CD4-positive, alpha-beta memory T cell (primary cell): ENCODE results near the gene SYT7. TPM values are rescaled to one million over a fixed set of nuclear protein-coding genes. Genes with fewer than 3 reads are reported as not detected.
A peak's percentile ranks its signal among the peaks of the same experiment; 100 is the strongest.
"Not testable (repeated sequence)": the region's sequence is repeated elsewhere in the genome, so short reads cannot be mapped to it uniquely, and the experiment has no call there.

ENCODE experiments used
- CTCF ChIA-PET: fragments of 350-600 bp; sonication (Branson Sonifier 250); formaldehyde crosslinking; loops from one replicate; lab custom pipeline; 2021; ENCODE audit warnings: inconsistent platforms; ENCODE audit not compliant: partially characterized antibody; lab: Charles Lee
- POLR2A ChIA-PET: fragments of 350-600 bp; sonication (Branson Sonifier 250); formaldehyde crosslinking; loops from one replicate; lab custom pipeline; 2021; ENCODE audit not compliant: partially characterized antibody; lab: Charles Lee
- DNase-seq, 5 donors: peaks; one replicate each; pipeline versions ENCODE4 v3.0.0 to v3.0.0-alpha.2; 2020 to 2022; ENCODE audit warnings: mixed read lengths in 1 of 5
- H3K27ac ChIP-seq: one replicate; pipeline ENCODE4 v1.7.0; 2013; ENCODE audit warnings: low read depth, low read length
- H3K27me3 ChIP-seq: 2 replicates; pipeline ENCODE4 v1.7.0; 2013; ENCODE audit warnings: mild to moderate bottlenecking, low read length, moderate library complexity; ENCODE audit not compliant: insufficient read depth
- H3K36me3 ChIP-seq: 2 replicates; pipeline ENCODE4 v1.7.0; 2013; ENCODE audit warnings: mild to moderate bottlenecking, low read length, moderate library complexity; ENCODE audit not compliant: insufficient read depth
- H3K4me1 ChIP-seq: 2 replicates; pipeline ENCODE4 v1.7.0; 2013; ENCODE audit warnings: mild to moderate bottlenecking, low read length, moderate library complexity; ENCODE audit not compliant: insufficient read depth
- H3K4me3 ChIP-seq, 2 donors: one replicate each; pipeline ENCODE4 v1.7.0; 2013; ENCODE audit warnings: low read length in 2 of 2, mild to moderate bottlenecking in 1 of 2
- H3K9me3 ChIP-seq, 2 donors: one replicate each; pipeline ENCODE4 v1.7.0; 2013; ENCODE audit warnings: low read length in 2 of 2, control low read depth in 1 of 2; ENCODE audit not compliant: control insufficient read depth in 1 of 2
- H3K27ac Mint-ChIP-seq, 7 donors: one replicate each; pipeline ENCODE4 v1.8.0; 2020 to 2021; ENCODE audit warnings: mixed read lengths in 7 of 7, mild to moderate bottlenecking in 6 of 7, inconsistent platforms in 3 of 7, moderate library complexity in 3 of 7
- H3K27me3 Mint-ChIP-seq, 2 donors: one replicate each; pipeline ENCODE4 v1.8.0; 2020 to 2021; ENCODE audit warnings: mixed read lengths in 2 of 2
- H3K36me3 Mint-ChIP-seq, 2 donors: one replicate each; pipeline ENCODE4 v1.8.0; 2020 to 2021; ENCODE audit warnings: mixed read lengths in 2 of 2, inconsistent platforms in 1 of 2, mild to moderate bottlenecking in 1 of 2
- H3K4me1 Mint-ChIP-seq, 4 donors: one replicate each; pipeline ENCODE4 v1.8.0; 2020 to 2021; ENCODE audit warnings: mixed read lengths in 4 of 4, mild to moderate bottlenecking in 1 of 4
- H3K4me3 Mint-ChIP-seq, 8 donors: one replicate each; pipeline ENCODE4 v1.8.0; 2020 to 2021; ENCODE audit warnings: mixed read lengths in 8 of 8, mild to moderate bottlenecking in 7 of 8, moderate library complexity in 6 of 8, inconsistent platforms in 3 of 8
- H3K9me3 Mint-ChIP-seq, 8 donors: one replicate each; pipeline ENCODE4 v1.8.0; 2020 to 2021; ENCODE audit warnings: mixed read lengths in 8 of 8, mild to moderate bottlenecking in 5 of 8, inconsistent platforms in 3 of 8, moderate library complexity in 1 of 8
- intact Hi-C: fragments of 100-400 bp; cut with micrococcal nuclease; formaldehyde crosslinking; loops from one replicate; pipeline ENCODE4 v1.15.1; 2023
- polyA plus RNA-seq, 2 donors: library from polyadenylated mRNA; unstranded; fragments of 300-500 nt; fragmentation: Illumina TruSeq; gene quantifications; one replicate each; pipeline ENCODE4 v1.2.3, GENCODE V29; 2021
- total RNA-seq, 2 experiments: library from RNA; stranded (reverse); gene quantifications; one replicate each; pipeline ENCODE4 v1.2.3, GENCODE V29; 2021

The SYT7 gene
- total and polyA plus RNA-seq, 4 experiments from 2014 or later = not detected

- H3K27me3 ChIP-seq, H3K9me3 ChIP-seq, POLR2A ChIA-PET, H3K27ac Mint-ChIP-seq, CTCF ChIA-PET, H3K36me3 ChIP-seq, H3K4me3 Mint-ChIP-seq, H3K4me1 ChIP-seq, DNase-seq, H3K4me1 Mint-ChIP-seq, H3K9me3 Mint-ChIP-seq, H3K4me3 ChIP-seq, intact Hi-C loops, H3K36me3 Mint-ChIP-seq, H3K27ac ChIP-seq: not testable (repeated sequence)
- H3K27me3 Mint-ChIP-seq = peaks cover 13% of the 10 kb centered on the region in 2 donors
Measured at GRCh38 chr11:61614782-61615181, 33.9 kb upstream of the SYT7 start.

- H3K4me1 Mint-ChIP-seq = peaks cover 0 to 1% (median 0%) of the 10 kb centered on the region in 4 donors
- no peak for DNase-seq
- CTCF ChIA-PET = interaction anchor here (1.1 kb wide), 1 partner anchor 97 kb away, joined by 4 read pairs; no protein-coding TSS in a partner anchor
- H3K4me3 Mint-ChIP-seq = no peak overlapping the region
- H3K4me3 ChIP-seq = no peak overlapping the region
- intact Hi-C loops = no loop called here
- no peaks in the 10 kb centered on the region for H3K36me3 ChIP-seq
- H3K4me1 ChIP-seq = no peaks in the 10 kb centered on the region
- H3K27me3 ChIP-seq = no peaks in the 10 kb centered on the region
- peaks cover 17% of the 10 kb centered on the region in 2 donors for H3K27me3 Mint-ChIP-seq
- POLR2A ChIA-PET = no interaction called here
- no peak overlapping the region for H3K27ac ChIP-seq
- H3K9me3 Mint-ChIP-seq = no peaks in the 10 kb centered on the region
- no peaks in the 10 kb centered on the region for H3K9me3 ChIP-seq
- no peak overlapping the region for H3K27ac Mint-ChIP-seq
- H3K36me3 Mint-ChIP-seq = no peaks in the 10 kb centered on the region
Measured at GRCh38 chr11:61613870-61614269, 33.0 kb upstream of the SYT7 start.

DNA sequence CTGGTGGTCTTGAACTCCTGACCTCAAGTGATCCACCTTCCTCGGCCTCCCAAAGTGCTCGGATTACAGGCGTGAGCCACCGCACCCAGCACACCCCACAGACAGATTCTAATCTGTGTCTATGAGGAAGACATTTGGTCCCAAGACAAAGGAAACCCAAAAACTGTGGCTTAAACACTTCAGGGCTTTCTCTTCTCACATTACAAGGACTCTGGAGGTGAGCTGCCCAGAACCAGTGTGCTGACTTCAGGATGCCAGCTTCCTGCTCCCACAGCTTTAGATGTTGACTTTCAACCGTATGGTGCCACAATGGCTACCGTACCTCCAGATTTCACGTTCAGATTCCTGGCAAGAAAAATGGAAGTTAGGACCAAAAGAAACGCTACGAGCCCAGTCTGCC, 32.2 kb upstream of the SYT7 start:
- no peaks in the 10 kb centered on the region for H3K9me3 ChIP-seq
- peak overlapping the region in 1 of 7 donors; percentile 37 for H3K27ac Mint-ChIP-seq
- H3K27me3 ChIP-seq = no peaks in the 10 kb centered on the region
- peaks cover 13 to 15% of the 10 kb centered on the region in 2 donors for H3K27me3 Mint-ChIP-seq
- peaks cover 0 to 1% (median 0%) of the 10 kb centered on the region in 4 donors for H3K4me1 Mint-ChIP-seq
- H3K9me3 Mint-ChIP-seq = no peaks in the 10 kb centered on the region
- no peaks in the 10 kb centered on the region for H3K36me3 ChIP-seq
- ChIA-PET POLR2A (no interaction called here), CTCF (interaction anchor here (1.1 kb wide), 1 partner anchor 96 kb away, joined by 4 read pairs; no protein-coding TSS in a partner anchor)
- no peaks in the 10 kb centered on the region for H3K36me3 Mint-ChIP-seq
- no peak overlapping the region for H3K4me3 ChIP-seq
- no peak overlapping the region for H3K27ac ChIP-seq
- intact Hi-C loops = no loop called here
- no peak for DNase-seq
- H3K4me1 ChIP-seq = no peaks in the 10 kb centered on the region
- no peak overlapping the region for H3K4me3 Mint-ChIP-seq

- Histone ChIP-seq H3K4me1 (no peaks in the 10 kb centered on the region), H3K9me3 (no peaks in the 10 kb centered on the region), H3K27me3 (no peaks in the 10 kb centered on the region), H3K4me3 (no peak overlapping the region), H3K27ac (no peak overlapping the region), H3K36me3 (no peaks in the 10 kb centered on the region)
- Mint-ChIP-seq H3K9me3 (no peaks in the 10 kb centered on the region), H3K27me3 (peaks cover 16 to 21% of the 10 kb centered on the region in 2 donors), H3K4me3 (no peak overlapping the region), H3K4me1 (peaks cover 0 to 1% (median 0%) of the 10 kb centered on the region in 4 donors), H3K36me3 (no peaks in the 10 kb centered on the region), H3K27ac (no peak overlapping the region)
- POLR2A ChIA-PET = no interaction called here
- intact Hi-C loops = no loop called here
- CTCF ChIA-PET = no interaction called here
- no peak for DNase-seq
Measured at GRCh38 chr11:61611309-61611708, 30.4 kb upstream of the SYT7 start.

DNA sequence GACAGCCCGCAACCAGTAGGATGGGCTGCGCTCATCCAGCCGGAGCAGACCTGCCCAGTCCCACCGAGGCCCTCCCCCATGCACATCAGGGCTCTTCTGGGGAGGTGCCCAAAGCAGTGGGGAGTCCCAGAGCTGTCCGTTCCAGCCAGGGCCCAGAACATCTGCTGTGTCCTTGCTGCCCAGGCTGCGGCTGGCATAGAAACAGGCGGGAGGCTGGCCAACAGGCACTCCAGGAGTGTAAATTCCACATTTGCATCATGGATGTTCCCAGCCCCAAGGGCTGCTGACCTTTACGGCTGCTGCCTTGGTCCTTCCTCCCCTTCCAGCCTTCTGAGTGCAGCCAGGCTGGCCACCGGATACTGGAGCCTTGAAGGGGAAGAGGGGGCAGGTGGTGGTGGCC, 30.0 kb upstream of the SYT7 start:
- Histone ChIP-seq H3K4me1 (no peaks in the 10 kb centered on the region), H3K27me3 (no peaks in the 10 kb centered on the region), H3K27ac (no peak overlapping the region), H3K36me3 (no peaks in the 10 kb centered on the region), H3K4me3 (no peak overlapping the region), H3K9me3 (no peaks in the 10 kb centered on the region)
- DNase-seq = no peak
- H3K4me1 Mint-ChIP-seq = peaks cover 0 to 1% (median 0%) of the 10 kb centered on the region in 4 donors
- no peaks in the 10 kb centered on the region for H3K36me3 Mint-ChIP-seq
- no peak overlapping the region for H3K27ac Mint-ChIP-seq
- H3K9me3 Mint-ChIP-seq = no peaks in the 10 kb centered on the region
- ChIA-PET CTCF (no interaction called here), POLR2A (no interaction called here)
- no peak overlapping the region for H3K4me3 Mint-ChIP-seq
- H3K27me3 Mint-ChIP-seq = peaks cover 16 to 25% of the 10 kb centered on the region in 2 donors
- intact Hi-C loops = no loop called here

DNA sequence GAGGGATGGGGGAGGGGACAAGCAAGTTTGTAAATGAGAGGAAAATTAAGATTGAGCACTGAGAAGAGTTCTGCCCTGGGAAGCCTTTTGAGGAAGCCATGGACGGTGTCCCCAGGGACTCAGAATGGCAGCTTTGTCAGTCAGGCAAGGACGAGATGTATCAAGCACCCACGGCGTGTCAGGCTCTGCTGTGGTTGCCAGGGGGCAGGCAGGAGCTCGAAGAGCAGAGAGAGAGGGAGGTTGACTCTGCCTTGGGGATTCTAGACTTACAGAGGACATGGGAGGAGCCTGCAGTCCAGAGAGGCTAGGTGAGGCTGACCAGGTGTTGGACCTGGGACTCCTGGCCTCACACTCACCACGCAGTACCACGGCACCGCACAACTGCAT, 29.1 kb upstream of the SYT7 start:
- Histone ChIP-seq H3K27me3 (no peaks in the 10 kb centered on the region), H3K27ac (no peak overlapping the region), H3K4me3 (no peak overlapping the region), H3K36me3 (no peaks in the 10 kb centered on the region), H3K9me3 (no peaks in the 10 kb centered on the region), H3K4me1 (no peaks in the 10 kb centered on the region)
- CTCF ChIA-PET = no interaction called here
- POLR2A ChIA-PET = no interaction called here
- H3K9me3 Mint-ChIP-seq = no peaks in the 10 kb centered on the region
- peaks cover 0 to 1% (median 0%) of the 10 kb centered on the region in 4 donors for H3K4me1 Mint-ChIP-seq
- intact Hi-C loops = no loop called here
- no peaks in the 10 kb centered on the region for H3K36me3 Mint-ChIP-seq
- peaks cover 16 to 28% of the 10 kb centered on the region in 2 donors for H3K27me3 Mint-ChIP-seq
- no peak overlapping the region for H3K27ac Mint-ChIP-seq
- DNase-seq = no peak
- no peak overlapping the region for H3K4me3 Mint-ChIP-seq

GRCh38 chr11:61609000-61609979, 28.4 kb upstream of the SYT7 start:
- ChIA-PET CTCF (no interaction called here), POLR2A (no interaction called here)
- peaks cover 15 to 28% of the 10 kb centered on the region in 2 donors for H3K27me3 Mint-ChIP-seq
- intact Hi-C loops = no loop called here
- H3K27ac Mint-ChIP-seq = no peak overlapping the region
- no peaks in the 10 kb centered on the region for H3K27me3 ChIP-seq
- no peaks in the 10 kb centered on the region for H3K36me3 ChIP-seq
- no peak overlapping the region for H3K4me3 Mint-ChIP-seq
- no peak for DNase-seq
- H3K9me3 Mint-ChIP-seq = no peaks in the 10 kb centered on the region
- no peaks in the 10 kb centered on the region for H3K9me3 ChIP-seq
- no peak overlapping the region for H3K27ac ChIP-seq
- no peaks in the 10 kb centered on the region for H3K4me1 ChIP-seq
- H3K4me1 Mint-ChIP-seq = peaks cover 0 to 1% (median 0%) of the 10 kb centered on the region in 4 donors
- H3K36me3 Mint-ChIP-seq = no peaks in the 10 kb centered on the region
- H3K4me3 ChIP-seq = no peak overlapping the region
